NB4 (cell line): ENCODE results near the gene CHCT1.
"Not testable (repeated sequence)": the region's sequence is repeated elsewhere in the genome, so short reads cannot be mapped to it uniquely, and the experiment has no call there.

Experiments used
- DNase-seq: peaks from one replicate; pipeline ENCODE4 v3.0.0; 2010; ENCODE audit warnings: low read depth
- H3K4me3 ChIP-seq: one replicate; pipeline ENCODE4 v1.5.1; 2011; ENCODE audit warnings: mild to moderate bottlenecking, low read depth, low read length, moderate library complexity
- CTCF ChIP-seq: IDR thresholded peaks from one replicate; pipeline ENCODE4 v1.5.1; 2012; ENCODE audit warnings: low read depth, low read length
- MAX ChIP-seq: IDR thresholded peaks from 2 replicates; pipeline ENCODE4 v1.6.1; 2011; ENCODE audit warnings: low read depth, low read length
- MYC ChIP-seq: IDR thresholded peaks from 2 replicates; pipeline ENCODE4 v1.6.1; 2011; ENCODE audit warnings: low read depth, low read length
- POLR2A ChIP-seq: IDR thresholded peaks from 2 replicates; pipeline ENCODE4 v1.6.1; 2011; ENCODE audit warnings: mild to moderate bottlenecking; ENCODE audit not compliant: insufficient read length; ENCODE audit errors: extremely low read depth

CHCT1 gene

GRCh38 chr17:60423865-60424264 lies 1.6 kb downstream of the CHCT1 start:
- TF ChIP-seq MYC (no peak), CTCF (no peak), POLR2A (no peak)

GRCh38 chr17:60425626-60426025 lies 3.3 kb downstream of the CHCT1 start:
- no peak overlapping the region for H3K4me3 ChIP-seq
- TF ChIP-seq CTCF, result no peak
- TF ChIP-seq POLR2A, result no peak
- no peak for TF ChIP-seq MAX
- no peak for TF ChIP-seq MYC
- DNase-seq, result no peak

More at GRCh38 chr17:60423865-60424264, 1.6 kb downstream of the CHCT1 start:
- H3K4me3 ChIP-seq, result no peak overlapping the region
- no peak for DNase-seq

GRCh38 chr17:60426596-60426995 lies 4.3 kb downstream of the CHCT1 start:
- no peak overlapping the region for H3K4me3 ChIP-seq
- TF ChIP-seq CTCF (no peak), MYC (no peak), MAX (no peak), POLR2A (no peak)

GRCh38 chr17:60428491-60428890 lies 6.2 kb downstream of the CHCT1 start:
- not testable (repeated sequence) for DNase-seq, H3K4me3 ChIP-seq

More at GRCh38 chr17:60426596-60426995, 4.3 kb downstream of the CHCT1 start:
- DNase-seq, result no peak

- not testable (repeated sequence) for DNase-seq, H3K4me3 ChIP-seq
These were observed 8.3 kb downstream of the CHCT1 start for GRCh38 chr17:60430561-60430960.

GRCh38 chr17:60433021-60433997 lies 11.0 kb downstream of the CHCT1 start:
- not testable (repeated sequence) for H3K4me3 ChIP-seq, DNase-seq

- TF ChIP-seq MYC (peak; percentile 82), CTCF (peak; percentile 73), POLR2A (no peak), MAX (peak; percentile 81)
These were observed 13.2 kb downstream of the CHCT1 start for GRCh38 chr17:60435244-60436167.

More at GRCh38 chr17:60435244-60436167, 13.2 kb downstream of the CHCT1 start:
- no peak overlapping the region for H3K4me3 ChIP-seq
- DNase-seq, result peak; percentile 82
